Hepatocyte (in vitro differentiated cells): Measurements from ENCODE around the gene CCSER2. TPM values are rescaled to one million over a fixed set of nuclear protein-coding genes. Genes with fewer than 3 reads are reported as not detected.

Experiments
- DNase-seq: peaks from one replicate; pipeline ENCODE4 v3.0.0-alpha.2; 2016; ENCODE audit warnings: low spot score
- H2AFZ ChIP-seq: fragments of 200-600 bp; sonication (generic); 2 replicates; pipeline ENCODE4 v1.6.0; 2016; ENCODE audit warnings: antibody characterized with exemption, mild to moderate bottlenecking
- H3K27ac ChIP-seq: fragments of 200-600 bp; sonication (generic); 2 replicates; pipeline ENCODE4 v1.5.1; 2016; ENCODE audit warnings: mild to moderate bottlenecking
- H3K27me3 ChIP-seq: fragments of 200-600 bp; sonication (generic); 2 replicates; pipeline ENCODE4 v1.6.1; 2016
- H3K36me3 ChIP-seq: fragments of 200-600 bp; sonication (generic); replicated peaks from 2 replicates; pipeline ENCODE4 v1.5.1; 2016; ENCODE audit warnings: low read depth; ENCODE audit not compliant: insufficient read depth
- H3K4me1 ChIP-seq: fragments of 200-600 bp; sonication (generic); 2 replicates; pipeline ENCODE4 v1.5.1; 2016; ENCODE audit warnings: mild to moderate bottlenecking, moderate library complexity; ENCODE audit not compliant: insufficient read depth
- H3K4me2 ChIP-seq: fragments of 200-600 bp; sonication (generic); 2 replicates; pipeline ENCODE4 v1.6.0; 2016
- H3K4me3 ChIP-seq: fragments of 200-600 bp; sonication (generic); 2 replicates; pipeline ENCODE4 v1.5.1; 2016; ENCODE audit warnings: mild to moderate bottlenecking
- H3K79me2 ChIP-seq: fragments of 200-600 bp; sonication (generic); 2 replicates; pipeline ENCODE4 v1.6.0; 2017; ENCODE audit warnings: mild to moderate bottlenecking
- H3K9me2 ChIP-seq: fragments of 200-600 bp; sonication (generic); replicated peaks from 2 replicates; pipeline ENCODE4 v1.6.0; 2017; ENCODE audit warnings: mild to moderate bottlenecking; ENCODE audit not compliant: insufficient read depth
- H3K9me3 ChIP-seq: fragments of 200-600 bp; sonication (generic); 2 replicates; pipeline ENCODE4 v1.5.1; 2016; ENCODE audit warnings: low read depth, mild to moderate bottlenecking
- H4K20me1 ChIP-seq: fragments of 200-600 bp; sonication (generic); 2 replicates; pipeline ENCODE4 v1.6.0; 2016; ENCODE audit warnings: mild to moderate bottlenecking; ENCODE audit not compliant: insufficient read depth, poor library complexity, severe bottlenecking
- CTCF ChIP-seq: fragments of 200-600 bp; sonication (generic); IDR thresholded peaks from 2 replicates; pipeline ENCODE4 v1.5.1; 2016; ENCODE audit warnings: antibody characterized with exemption, mild to moderate bottlenecking; ENCODE audit not compliant: poor library complexity
- EZH2 ChIP-seq: fragments of 200-600 bp; sonication (generic); IDR thresholded peaks from 2 replicates; pipeline ENCODE4 v1.6.1; 2016; ENCODE audit warnings: antibody characterized with exemption, mild to moderate bottlenecking, borderline replicate concordance
- EZH2phosphoT487 ChIP-seq: fragments of 200-600 bp; sonication (generic); IDR thresholded peaks from one replicate; pipeline ENCODE4 v1.6.1; 2018; ENCODE audit warnings: antibody characterized with exemption, mild to moderate bottlenecking, low read depth, moderate library complexity; ENCODE audit not compliant: unreplicated experiment, severe bottlenecking
- WGBS: methylation state at CpG from one replicate; pipeline ENCODE4 v1.1.6; 2016; ENCODE audit warnings: low lambda C conversion rate; ENCODE audit errors: missing lambda C conversion rate; 5-methylcytosine and 5-hydroxymethylcytosine counted together
- polyA plus RNA-seq: library from polyadenylated mRNA; unstranded; fragments of >200 nt; fragmentation: Nextera tagmentation; extraction: Ambion mirVana; gene quantifications from 2 replicates; pipeline ENCODE4 v1.2.1, GENCODE V29; 2016
- total RNA-seq: library from RNA; depleted of rRNA; stranded (reverse); fragments of >200 nt; gene quantifications from 2 replicates; pipeline ENCODE4 v1.2.3, GENCODE V29; 2014

The CCSER2 gene
- total and polyA plus RNA-seq, 2 experiments from 2014 or later: 36.5 to 39.7 TPM

GRCh38 chr10:84395581-84395980 lies 67.2 kb downstream of the CCSER2 start:
- Histone ChIP-seq H3K27ac (no peak overlapping the region), H3K4me2 (no peak overlapping the region), H3K9me2 (no peaks in the 10 kb centered on the region), H4K20me1 (no peaks in the 10 kb centered on the region), H3K9me3 (peaks cover 10% of the 10 kb centered on the region), H3K27me3 (no peaks in the 10 kb centered on the region), H2AFZ (no peak overlapping the region), H3K4me3 (no peak overlapping the region), H3K4me1 (peaks cover 5% of the 10 kb centered on the region), H3K79me2 (peaks cover 29% of the 10 kb centered on the region), H3K36me3 (no peaks in the 10 kb centered on the region)
- no peak for DNase-seq
- TF ChIP-seq EZH2 (no peak), EZH2phosphoT487 (no peak), CTCF (no peak)
- 67% methylated on average over 2 of the region's 2 CpGs for WGBS

- Histone ChIP-seq H3K4me2 (no peak overlapping the region), H3K9me2 (no peaks in the 10 kb centered on the region), H3K9me3 (peaks cover 10% of the 10 kb centered on the region), H3K27me3 (no peaks in the 10 kb centered on the region), H3K4me1 (peaks cover 5% of the 10 kb centered on the region), H4K20me1 (no peaks in the 10 kb centered on the region), H3K4me3 (no peak overlapping the region), H3K36me3 (no peaks in the 10 kb centered on the region), H3K27ac (no peak overlapping the region), H2AFZ (no peak overlapping the region), H3K79me2 (peaks cover 30% of the 10 kb centered on the region)
- TF ChIP-seq EZH2: no peak
- TF ChIP-seq EZH2phosphoT487: no peak
- TF ChIP-seq CTCF: no peak
- no peak for DNase-seq
- 58% methylated on average over 2 of the region's 2 CpGs for WGBS
These were observed 69.4 kb downstream of the CCSER2 start for GRCh38 chr10:84397735-84398144.

DNA sequence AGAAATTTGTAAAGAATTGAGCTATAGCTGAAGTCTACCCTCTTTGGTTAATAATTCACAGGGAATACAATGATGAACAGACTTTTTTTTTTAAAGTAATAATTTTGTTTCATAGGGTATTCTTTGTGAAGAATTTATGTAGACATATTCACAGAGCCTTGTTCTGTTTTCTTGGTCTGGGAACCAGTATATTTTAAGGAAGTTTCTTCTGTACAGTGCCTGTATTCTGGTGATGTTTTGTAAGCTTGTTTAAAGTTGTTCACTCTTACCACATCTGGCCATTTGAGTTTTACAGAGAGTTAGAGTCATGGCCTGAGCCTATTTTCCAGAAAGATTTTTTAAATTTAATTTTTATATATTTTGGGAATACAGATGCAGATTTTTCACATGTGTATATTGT lies 70.3 kb downstream of the CCSER2 start:
- H4K20me1 ChIP-seq: no peaks in the 10 kb centered on the region
- H3K27ac ChIP-seq: no peak overlapping the region
- H3K79me2 ChIP-seq: peaks cover 29% of the 10 kb centered on the region
- no peaks in the 10 kb centered on the region for H3K36me3 ChIP-seq
- H3K4me2 ChIP-seq: no peak overlapping the region
- H3K9me3 ChIP-seq: peaks cover 10% of the 10 kb centered on the region
- no peak overlapping the region for H2AFZ ChIP-seq
- H3K4me1 ChIP-seq: peaks cover 5% of the 10 kb centered on the region
- H3K9me2 ChIP-seq: no peaks in the 10 kb centered on the region
- no peak for DNase-seq
- no peaks in the 10 kb centered on the region for H3K27me3 ChIP-seq
- H3K4me3 ChIP-seq: no peak overlapping the region
- TF ChIP-seq EZH2 (no peak), CTCF (no peak), EZH2phosphoT487 (no peak)
